Left forelimb (tissue), 1 donor: ENCODE data around the gene CLDN9.

ENCODE experiments used
- DNase-seq: peaks from one replicate; pipeline ENCODE4 v3.0.0-alpha.2; 2018; ENCODE audit warnings: low spot score

The CLDN9 gene

DNA sequence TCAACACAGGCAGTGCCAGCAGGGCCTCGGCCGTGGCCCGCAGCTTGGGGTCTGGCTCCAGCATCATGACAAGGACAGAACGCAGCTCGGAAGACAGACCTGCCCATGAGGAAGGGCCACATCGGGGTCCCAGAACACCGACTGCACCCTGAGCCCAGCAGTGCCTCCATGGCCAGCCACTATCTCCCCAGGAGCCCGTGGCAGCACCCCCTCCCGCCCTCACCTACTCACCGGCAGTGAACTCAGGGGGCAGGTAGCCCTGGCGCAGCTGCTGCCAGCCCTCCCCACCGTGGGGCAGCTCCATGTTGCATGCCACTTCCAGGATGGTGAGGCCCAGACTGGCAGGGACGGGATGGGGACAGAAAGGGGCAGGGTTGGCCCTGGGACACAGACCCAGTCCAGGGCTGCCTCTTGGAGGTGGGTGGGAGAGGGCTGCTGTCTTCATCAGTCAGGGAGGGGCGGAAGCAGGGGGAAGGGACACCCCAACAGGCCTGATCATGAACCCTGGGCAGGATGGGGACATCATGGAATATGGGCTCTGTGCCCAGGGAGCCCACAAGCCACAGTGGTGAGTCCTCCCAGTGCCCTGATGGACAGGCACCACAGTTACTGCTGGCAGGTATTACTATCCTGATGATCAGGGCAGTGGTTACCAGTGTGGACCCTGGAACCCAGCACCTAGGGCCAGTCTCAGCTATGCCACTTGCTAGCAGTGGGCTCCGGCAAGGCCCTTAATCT lies 38.2 kb upstream of the CLDN9 start:
- DNase-seq = no peak

DNA sequence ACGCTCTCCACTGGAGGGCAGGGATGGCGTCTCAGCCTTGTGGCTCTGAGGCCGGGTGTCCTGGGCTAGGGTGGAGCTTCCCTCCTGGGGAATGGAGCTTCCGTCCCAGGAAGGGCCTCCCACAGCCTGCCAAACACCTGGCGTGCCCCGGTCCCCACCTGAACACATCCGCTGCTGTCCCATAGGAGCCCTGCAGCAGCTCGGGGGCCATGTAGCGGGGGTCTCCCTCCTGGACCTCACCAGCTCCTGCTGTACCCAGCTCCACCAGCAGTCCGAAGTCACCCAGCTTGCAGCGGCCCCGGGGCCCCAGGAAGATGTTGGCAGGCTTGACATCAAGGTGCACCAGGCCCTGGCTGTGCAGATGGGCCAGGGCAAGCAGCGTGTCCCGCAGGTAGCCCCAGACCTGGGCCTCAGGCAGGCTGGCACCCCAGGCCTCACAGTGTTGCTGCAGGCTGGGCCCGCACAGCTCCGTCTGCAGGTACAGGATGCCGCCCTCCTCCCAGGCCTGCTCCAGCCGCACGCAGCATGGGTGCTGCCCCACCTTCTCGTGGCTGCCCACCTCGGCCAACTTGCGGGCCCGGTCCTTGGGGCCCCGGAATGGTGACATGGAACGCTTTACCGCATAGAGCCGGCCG lies 37.4 kb upstream of the CLDN9 start:
- DNase-seq = no peak

- no peak for DNase-seq
Observed at GRCh38 chr16:2976201-2976600, 36.5 kb upstream of the CLDN9 start.

DNA sequence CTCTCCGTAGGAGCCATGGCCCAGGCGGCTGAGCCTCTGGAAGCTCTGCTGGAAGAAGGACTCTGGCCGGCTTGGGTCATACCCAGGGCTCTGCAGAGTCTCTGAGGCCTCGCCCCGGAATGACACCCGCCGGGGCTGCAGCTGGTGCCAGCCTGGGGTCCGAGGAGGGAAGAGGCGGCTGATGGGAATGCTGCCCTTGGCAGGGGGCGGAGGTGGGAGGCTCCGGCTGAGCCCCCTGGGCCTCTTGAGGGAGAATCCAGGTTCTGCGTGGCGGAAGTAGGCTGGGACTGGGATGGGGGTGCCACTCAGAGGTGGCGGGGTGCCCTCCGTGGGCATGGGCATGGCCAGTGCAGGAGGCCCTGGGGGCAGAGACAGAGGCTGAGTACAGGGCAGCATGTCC lies 36.0 kb upstream of the CLDN9 start:
- DNase-seq = no peak

GRCh38 chr16:2977440-2977839 lies 35.3 kb upstream of the CLDN9 start:
- no peak for DNase-seq

GRCh38 chr16:2979669-2980226 lies 33.0 kb upstream of the CLDN9 start:
- no peak for DNase-seq

DNA sequence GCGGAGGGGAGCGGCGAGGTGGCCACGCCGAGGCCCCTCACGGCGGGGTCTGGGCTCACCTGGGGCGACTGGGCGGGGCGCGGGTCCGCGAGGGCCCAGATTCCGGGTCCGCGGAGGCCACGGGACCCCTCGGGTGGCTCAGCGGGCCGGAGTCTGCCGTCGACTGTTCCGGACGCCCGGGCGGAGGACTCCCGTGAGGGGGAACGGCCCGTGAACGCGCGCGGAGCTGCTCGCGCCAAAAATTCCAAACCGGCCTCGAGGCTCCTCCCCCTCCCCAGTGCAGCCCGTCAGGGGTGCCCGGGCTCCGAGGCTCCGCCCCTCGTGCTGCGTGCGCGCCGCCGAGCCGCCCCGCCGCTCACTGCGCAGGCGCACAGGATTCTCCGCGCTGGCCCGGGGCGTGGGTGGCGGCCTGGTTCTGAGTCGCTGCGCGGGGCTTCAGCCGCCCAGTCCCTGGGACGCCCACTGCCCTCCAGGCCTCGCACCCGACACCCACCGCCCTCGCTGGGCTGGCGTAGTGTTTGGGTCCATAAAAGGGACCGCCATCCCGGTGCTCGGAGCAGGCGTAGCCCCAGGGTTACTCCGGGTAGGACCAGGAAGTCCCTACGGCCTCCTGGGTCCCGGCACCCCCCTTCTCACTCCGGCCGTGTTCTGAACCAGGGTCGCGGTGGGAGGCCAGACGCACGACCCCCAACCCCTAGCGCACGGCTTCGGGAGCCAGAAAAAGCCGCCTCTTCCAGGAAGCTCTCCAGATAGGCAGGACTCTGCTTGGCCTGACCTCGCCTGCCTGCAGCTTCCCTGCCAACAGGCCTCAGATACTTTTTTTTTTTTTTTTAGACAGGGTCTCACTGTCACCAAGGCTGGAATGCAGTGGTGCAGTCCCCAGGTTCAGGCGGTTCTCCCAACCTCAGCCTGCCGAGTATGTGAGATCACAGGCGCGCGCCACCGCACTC lies 32.2 kb upstream of the CLDN9 start, which contains the start of gene PKMYT1:
PKMYT1 (minus strand) TSS at position 220 of the 950 bp plus-strand sequence. CDS start 789 bp downstream, outside the sequence.
- DNase-seq = peak; percentile 95

DNA sequence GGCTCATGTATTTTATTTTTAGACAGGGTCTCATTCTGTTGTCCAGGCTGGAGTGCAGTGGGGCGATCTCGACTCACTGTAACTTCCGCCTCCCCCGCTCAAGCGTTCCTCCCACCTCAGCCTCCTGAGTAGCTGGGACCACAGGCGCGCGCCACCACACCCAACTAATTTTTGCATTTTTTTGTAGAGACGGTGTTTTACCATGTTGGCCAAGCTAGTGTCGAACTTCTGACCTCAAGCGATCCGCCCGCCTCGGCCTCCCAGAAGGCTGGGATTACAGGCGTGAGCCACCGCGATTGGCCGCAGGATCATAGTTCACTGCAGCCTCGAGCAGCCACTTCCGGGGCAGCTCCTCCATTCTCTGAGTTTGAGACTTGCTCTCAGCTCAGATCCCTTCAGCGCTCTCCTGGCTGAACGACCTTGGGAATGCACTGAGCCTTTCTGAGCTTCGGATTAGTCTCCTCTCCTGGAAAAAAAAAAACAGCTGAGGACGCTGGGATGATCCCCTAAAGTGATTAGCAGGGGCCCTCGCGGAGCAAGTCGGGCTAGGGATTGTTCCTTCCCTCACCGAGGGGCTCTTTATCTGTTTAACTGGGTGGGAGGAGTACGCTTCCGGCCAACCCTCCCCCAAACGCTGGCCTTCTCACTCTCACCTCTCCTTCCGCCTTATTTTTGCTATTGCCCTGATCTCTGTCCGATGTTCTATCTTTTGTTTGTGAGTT lies 31.4 kb upstream of the CLDN9 start:
- no peak for DNase-seq

GRCh38 chr16:2981899-2982250 lies 30.8 kb upstream of the CLDN9 start:
- no peak for DNase-seq

- DNase-seq = no peak
Observed at GRCh38 chr16:2982402-2982801, 30.3 kb upstream of the CLDN9 start.

DNA sequence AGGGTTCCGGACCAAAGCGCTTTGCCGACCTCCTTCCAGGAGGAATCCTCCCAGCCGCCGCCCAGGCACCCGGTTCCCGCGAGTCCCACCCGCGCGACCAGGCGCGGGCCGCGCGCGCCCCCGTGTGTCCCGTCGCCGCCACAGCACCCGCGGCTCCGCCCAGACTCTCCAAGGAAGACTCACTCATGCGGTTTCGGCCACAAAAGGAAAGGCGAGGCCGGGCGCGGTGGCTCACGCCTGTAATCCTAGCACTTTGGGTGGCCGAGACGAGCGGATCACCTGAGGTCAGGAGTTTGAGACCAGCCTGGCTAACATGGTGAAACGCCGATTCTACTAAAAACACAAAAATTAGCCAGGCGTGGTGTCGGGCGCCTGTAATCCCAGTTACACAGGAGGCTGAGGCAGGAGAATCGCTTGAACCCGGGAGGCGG lies 29.0 kb upstream of the CLDN9 start:
- peak; percentile 89 for DNase-seq

DNA sequence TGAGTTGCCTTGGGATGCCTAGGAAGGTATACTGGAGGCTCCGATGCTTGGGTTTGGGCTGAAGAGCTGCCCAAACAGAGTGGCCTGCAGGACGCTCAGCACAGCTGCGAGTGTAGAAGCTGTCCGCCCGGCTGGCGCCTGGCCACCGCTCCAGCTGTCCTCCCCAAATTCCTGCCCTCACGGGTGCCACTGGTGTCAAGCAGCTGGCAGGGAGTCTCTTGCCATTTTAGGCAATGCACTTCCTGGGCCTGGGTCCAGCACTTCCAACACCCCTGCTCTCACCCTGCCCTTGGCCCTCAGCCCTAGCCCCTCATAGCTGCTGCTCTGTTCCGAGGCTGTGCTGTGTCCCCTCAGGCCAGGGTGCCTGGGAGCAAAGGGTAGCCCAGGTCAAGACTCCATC lies 27.3 kb upstream of the CLDN9 start:
- peak; percentile 82 for DNase-seq

- DNase-seq = no peak
Observed at GRCh38 chr16:2985893-2986355, 26.8 kb upstream of the CLDN9 start.

DNA sequence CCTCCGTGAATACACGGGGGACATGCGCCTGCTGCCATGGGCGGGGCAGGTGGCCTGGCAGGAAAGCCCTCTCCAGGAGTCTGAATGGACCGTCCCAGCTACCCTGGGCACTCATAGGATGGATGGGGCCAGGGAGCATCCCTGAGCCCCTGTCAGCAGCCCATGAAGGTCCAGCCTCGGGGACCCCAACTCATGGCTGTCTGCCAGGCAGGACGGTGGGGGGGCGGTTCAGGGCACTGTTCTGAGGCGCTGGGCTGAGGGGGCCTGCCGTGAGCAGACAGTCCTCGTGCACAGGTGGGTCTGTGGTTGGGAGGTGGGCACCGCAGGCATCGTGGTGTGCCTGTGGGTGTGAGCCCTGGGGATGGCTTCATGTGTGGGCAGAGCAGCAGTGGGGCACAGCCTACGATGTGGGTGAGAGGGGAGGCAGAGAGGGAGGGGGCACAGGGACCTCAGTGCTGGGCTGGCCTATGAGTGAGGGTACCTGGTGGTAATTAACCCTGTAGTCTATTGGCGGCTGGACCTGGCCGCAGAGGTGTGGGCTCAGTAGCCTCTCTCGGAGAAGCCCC lies 26.0 kb upstream of the CLDN9 start:
- DNase-seq = no peak

GRCh38 chr16:2987286-2987685 lies 25.4 kb upstream of the CLDN9 start:
- no peak for DNase-seq

DNA sequence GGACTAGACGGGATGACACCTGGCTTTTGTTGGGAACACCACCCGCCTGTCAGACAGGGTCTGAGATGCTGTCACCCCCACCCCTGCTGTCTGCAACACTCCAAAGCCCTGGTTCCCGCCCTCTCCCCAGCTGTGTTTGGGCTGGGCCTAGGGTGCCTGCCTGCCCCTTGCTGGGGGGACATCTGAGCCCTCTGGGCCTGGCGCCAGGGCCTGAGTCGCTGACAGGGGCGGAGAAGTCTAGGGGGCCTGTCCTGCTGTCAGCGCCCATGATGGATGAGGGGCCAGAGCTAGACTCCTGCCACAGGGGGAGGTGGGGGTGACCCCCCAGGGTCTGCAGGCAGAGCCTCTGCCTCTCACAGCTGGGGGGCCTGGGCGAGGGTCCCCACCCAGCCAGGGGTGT lies 24.9 kb upstream of the CLDN9 start:
- DNase-seq = peak; percentile 79

- DNase-seq = no peak
Observed at GRCh38 chr16:2988590-2989099, 24.1 kb upstream of the CLDN9 start.

- no peak for DNase-seq
Observed at GRCh38 chr16:2990891-2991290, 21.8 kb upstream of the CLDN9 start.

- DNase-seq = no peak
Observed at GRCh38 chr16:2991566-2992261, 21.0 kb upstream of the CLDN9 start.

DNA sequence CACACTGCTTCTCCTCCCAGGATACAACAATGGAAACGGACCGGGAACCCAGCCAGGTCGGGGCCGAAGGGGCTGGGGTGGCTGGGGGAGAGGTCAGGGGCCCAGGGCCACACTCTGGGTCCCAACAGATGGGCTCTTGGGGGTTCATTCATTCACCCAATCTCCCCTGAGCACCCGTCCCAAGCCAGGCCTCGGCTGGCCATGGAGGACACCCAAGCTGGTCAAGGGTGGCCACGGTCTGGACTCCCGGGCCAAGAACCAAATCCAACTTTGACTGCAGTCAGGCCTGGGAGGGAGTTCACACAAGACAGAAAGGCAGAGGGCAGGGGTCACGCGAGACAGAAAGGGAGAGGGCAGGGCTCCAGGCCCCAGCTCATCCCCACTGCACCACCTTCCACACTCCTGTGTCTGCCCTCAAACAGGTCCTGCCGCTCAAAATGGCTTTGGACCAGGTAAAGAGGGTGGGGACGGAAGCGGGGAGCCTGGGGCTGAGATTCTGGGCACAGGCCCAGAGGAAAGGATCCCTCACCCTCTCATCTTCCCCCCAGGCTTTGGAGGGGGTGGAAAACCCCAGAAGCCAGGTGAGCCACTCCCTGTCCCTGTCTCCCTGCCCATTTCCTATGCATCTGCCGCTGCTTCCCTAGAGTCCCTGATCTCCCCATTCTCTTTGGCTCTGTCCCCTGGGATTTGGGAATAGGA lies 20.2 kb upstream of the CLDN9 start:
- DNase-seq = no peak
